ENCODE measurements around the gene TMSB10. TPM values are rescaled to one million over a fixed set of nuclear protein-coding genes. Genes with fewer than 3 reads are reported as not detected.

TMSB10 gene
- total RNA-seq, 2 donors from 2014 or later: 1,865 to 2,172 TPM

GRCh38 chr2:84904717-84905174, 710 bp upstream of the TMSB10 start:
- H3K36me3 ChIP-seq: no peaks in the 10 kb centered on the region
- H3K4me1 ChIP-seq (ENCODE audit: control insufficient read depth in 1 of 2, low read depth in 2 of 2): peaks cover 0 to 19% of the 10 kb centered on the region in 2 donors
- no peaks in the 10 kb centered on the region for H3K9me3 ChIP-seq
- no peak for TF ChIP-seq CTCF (IDR thresholded peaks at IDR 0.05)
- ATAC-seq (ENCODE audit: insufficient number of reproducible peaks, low FRiP score, low read depth) (peak; percentile 46), DNase-seq (ENCODE audit: low spot score) (no peak)
- peak overlapping the region; percentile 75 to 93 for H3K27ac ChIP-seq
- peak overlapping the region; percentile 97 for H3K4me3 ChIP-seq
- H3K27me3 ChIP-seq (replicated peaks; ENCODE audit: insufficient read depth): no peaks in the 10 kb centered on the region

- peak overlapping the region; percentile 97 for H3K4me3 ChIP-seq
- no peaks in the 10 kb centered on the region for H3K9me3 ChIP-seq
- H3K4me1 ChIP-seq (ENCODE audit: control insufficient read depth in 1 of 2, low read depth in 2 of 2): peaks cover 0 to 19% of the 10 kb centered on the region in 2 donors
- no peaks in the 10 kb centered on the region for H3K27me3 ChIP-seq (replicated peaks; ENCODE audit: insufficient read depth)
- ATAC-seq (ENCODE audit: insufficient number of reproducible peaks, low FRiP score, low read depth) (no peak), DNase-seq (ENCODE audit: low spot score) (no peak)
- H3K36me3 ChIP-seq: no peaks in the 10 kb centered on the region
- no peak for TF ChIP-seq CTCF (IDR thresholded peaks at IDR 0.05)
- H3K27ac ChIP-seq: peak overlapping the region; percentile 83 to 93
Observed at GRCh38 chr2:84906108-84906899, 848 bp downstream of the TMSB10 start.

- DNase-seq (ENCODE audit: low spot score): no peak
- ATAC-seq (ENCODE audit: insufficient number of reproducible peaks, low FRiP score, low read depth): peak; percentile 56
- no peaks in the 10 kb centered on the region for H3K9me3 ChIP-seq
Observed at GRCh38 chr2:84906900-84907714, 1.7 kb downstream of the TMSB10 start.

GRCh38 chr2:84908948-84909713, 3.7 kb downstream of the TMSB10 start:
- H3K9me3 ChIP-seq: no peaks in the 10 kb centered on the region
- TF ChIP-seq CTCF (IDR thresholded peaks at IDR 0.05): no peak
- H3K4me3 ChIP-seq: no peak overlapping the region
- no peak overlapping the region for H3K27ac ChIP-seq
- no peaks in the 10 kb centered on the region for H3K36me3 ChIP-seq
- peaks cover 0 to 18% of the 10 kb centered on the region in 2 donors for H3K4me1 ChIP-seq (ENCODE audit: control insufficient read depth in 1 of 2, low read depth in 2 of 2)
- DNase-seq (ENCODE audit: low spot score): no peak
- H3K27me3 ChIP-seq (replicated peaks; ENCODE audit: insufficient read depth): no peaks in the 10 kb centered on the region
- ATAC-seq (ENCODE audit: insufficient number of reproducible peaks, low FRiP score, low read depth): no peak

More at GRCh38 chr2:84906900-84907714, 1.7 kb downstream of the TMSB10 start:
- Histone ChIP-seq H3K27ac (peak overlapping the region; percentile 83 to 93), H3K4me1 (ENCODE audit: control insufficient read depth in 1 of 2, low read depth in 2 of 2) (peaks cover 0 to 19% of the 10 kb centered on the region in 2 donors), H3K36me3 (no peaks in the 10 kb centered on the region), H3K4me3 (peak overlapping the region; percentile 97), H3K27me3 (replicated peaks; ENCODE audit: insufficient read depth) (no peaks in the 10 kb centered on the region)
- TF ChIP-seq CTCF (IDR thresholded peaks at IDR 0.05): no peak
